PC-3 (cell line): ENCODE data around the gene CNOT6L. TPM values are rescaled to one million over a fixed set of nuclear protein-coding genes. Genes with fewer than 3 reads are reported as not detected.
"Not testable (repeated sequence)": the region's sequence is repeated elsewhere in the genome, so short reads cannot be mapped to it uniquely, and the experiment has no call there.

Experiments
- ATAC-seq: fragments of 200-7000 bp; cut with Tn5 transposase; 2 replicates; pipeline ENCODE4 v1.9.1; 2020; ENCODE audit warnings: mild to moderate bottlenecking, moderate library complexity
- Bru-seq: library from RNA; stranded (reverse); fragments of 400-500 nt; gene quantifications from one replicate; lab custom pipeline; 2021; lab: Mats Ljungman, UMichigan
- BruChase-seq, 2 experiments: library from RNA; stranded (reverse); fragments of 400-500 nt; gene quantifications; one replicate each; lab custom pipeline; 2021; lab: Mats Ljungman, UMichigan
- BruUV-seq: library from RNA; stranded (reverse); fragments of 400-500 nt; replicated peaks from 2 replicates; lab custom pipeline; 2021; lab: Mats Ljungman, UMichigan
- CTCF ChIA-PET: fragments of 300-600 bp; sonication (Branson Sonifier 250); formaldehyde crosslinking; loops from one replicate; lab custom pipeline; 2022; ENCODE audit warnings: antibody characterized with exemption; lab: Charles Lee
- POLR2A ChIA-PET: fragments of 300-600 bp; sonication (Branson Sonifier 250); formaldehyde crosslinking; loops from one replicate; lab custom pipeline; 2022; ENCODE audit warnings: antibody characterized with exemption; ENCODE audit not compliant: unreplicated experiment; lab: Charles Lee
- DNase-seq: peaks from one replicate; pipeline ENCODE4 v3.0.0-alpha.2; 2015
- H2AFZ ChIP-seq: fragments of 300-600 bp; sonication (generic); 2 replicates; pipeline ENCODE4 v1.6.0; 2016; ENCODE audit warnings: antibody characterized with exemption, low read length
- H3F3A ChIP-seq: fragments of 300-600 bp; sonication (generic); one replicate; pipeline ENCODE4 v1.6.0; 2017; ENCODE audit warnings: antibody characterized with exemption, low read length, control low read depth, mild to moderate bottlenecking; ENCODE audit not compliant: unreplicated experiment
- H3K27ac ChIP-seq: fragments of 300-600 bp; sonication (generic); 2 replicates; pipeline ENCODE4 v1.5.1; 2016; ENCODE audit warnings: mild to moderate bottlenecking, low read length
- H3K27me3 ChIP-seq: fragments of 300-600 bp; sonication (generic); 2 replicates; pipeline ENCODE4 v1.6.1; 2016; ENCODE audit warnings: low read length, mixed read lengths
- H3K36me3 ChIP-seq: fragments of 300-600 bp; sonication (generic); 2 replicates; pipeline ENCODE4 v1.6.1; 2016; ENCODE audit warnings: low read depth, mixed run types, low read length, mixed read lengths
- H3K4me1 ChIP-seq: fragments of 300-600 bp; sonication (generic); 2 replicates; pipeline ENCODE4 v1.5.1; 2016; ENCODE audit warnings: low read length; ENCODE audit not compliant: insufficient read depth
- H3K4me2 ChIP-seq: fragments of 300-600 bp; sonication (generic); 2 replicates; pipeline ENCODE4 v1.6.0; 2016; ENCODE audit warnings: low read length
- H3K4me3 ChIP-seq: fragments of 300-600 bp; sonication (generic); 2 replicates; pipeline ENCODE4 v1.5.1; 2016; ENCODE audit warnings: mild to moderate bottlenecking, low read length, mixed read lengths
- H3K79me2 ChIP-seq: fragments of 300-600 bp; sonication (generic); 2 replicates; pipeline ENCODE4 v1.6.1; 2017; ENCODE audit warnings: low read length, mixed read lengths
- H3K9ac ChIP-seq: fragments of 300-600 bp; sonication (generic); 2 replicates; pipeline ENCODE4 v1.6.0; 2016; ENCODE audit warnings: mild to moderate bottlenecking, low read length
- H3K9me2 ChIP-seq: fragments of 300-600 bp; sonication (generic); replicated peaks from 2 replicates; pipeline ENCODE4 v1.6.1; 2016; ENCODE audit warnings: mixed run types, low read length, mixed read lengths
- H3K9me3 ChIP-seq: fragments of 300-600 bp; sonication (generic); 2 replicates; pipeline ENCODE4 v1.6.1; 2016; ENCODE audit warnings: low read length, mixed read lengths
- H4K20me1 ChIP-seq: fragments of 300-600 bp; sonication (generic); 2 replicates; pipeline ENCODE4 v1.6.1; 2016; ENCODE audit warnings: low read length, mixed read lengths
- CTCF ChIP-seq: fragments of 300-600 bp; sonication (generic); conservative IDR thresholded peaks from 2 replicates; pipeline ENCODE4 v1.5.1; 2017; ENCODE audit warnings: antibody characterized with exemption, low read depth, mild to moderate bottlenecking, low read length
- EZH2 ChIP-seq: fragments of 300-600 bp; sonication (generic); IDR thresholded peaks from one replicate; pipeline ENCODE4 v1.6.1; 2017; ENCODE audit warnings: antibody characterized with exemption, mild to moderate bottlenecking, low read length; ENCODE audit not compliant: unreplicated experiment
- EZH2phosphoT487 ChIP-seq: fragments of 300-600 bp; sonication (generic); IDR thresholded peaks from 2 replicates; pipeline ENCODE4 v1.6.1; 2018; ENCODE audit warnings: mild to moderate bottlenecking, antibody characterized with exemption, low read length, borderline replicate concordance
- intact Hi-C: fragments of 100-400 bp; cut with micrococcal nuclease; formaldehyde crosslinking; loops from 2 replicates; pipeline ENCODE4 v1.9.0; 2023
- long read RNA-seq: library from polyadenylated mRNA; unstranded; transcript quantifications from one replicate; pipeline ENCODE4 v2.0.0, GENCODE V29; 2021; ENCODE audit not compliant: unreplicated experiment
- total RNA-seq: library from RNA; depleted of rRNA; stranded (reverse); fragments of >200 nt; gene quantifications from 2 replicates; pipeline ENCODE4 v1.2.3, GENCODE V29; 2014; rRNA removed

CNOT6L gene
- total RNA-seq (2.6 and 5.4 TPM in 2 replicates), Bru-seq, nascent RNA (percentile 71 among the genes with signal in this experiment), BruChase-seq, experiment 1, labeled RNA remaining after a 6-hour chase (percentile 59 among the genes with signal in this experiment), BruChase-seq, experiment 2, labeled RNA remaining after a 2-hour chase (percentile 64 among the genes with signal in this experiment)
- long read RNA-seq, full-length matches to known transcripts: 17 of 27 reads
- long read RNA-seq, partial matches to known transcripts: 2 of 27 reads
- long read RNA-seq, other reads (novel, unspliced or antisense): 8 of 27 reads

DNA sequence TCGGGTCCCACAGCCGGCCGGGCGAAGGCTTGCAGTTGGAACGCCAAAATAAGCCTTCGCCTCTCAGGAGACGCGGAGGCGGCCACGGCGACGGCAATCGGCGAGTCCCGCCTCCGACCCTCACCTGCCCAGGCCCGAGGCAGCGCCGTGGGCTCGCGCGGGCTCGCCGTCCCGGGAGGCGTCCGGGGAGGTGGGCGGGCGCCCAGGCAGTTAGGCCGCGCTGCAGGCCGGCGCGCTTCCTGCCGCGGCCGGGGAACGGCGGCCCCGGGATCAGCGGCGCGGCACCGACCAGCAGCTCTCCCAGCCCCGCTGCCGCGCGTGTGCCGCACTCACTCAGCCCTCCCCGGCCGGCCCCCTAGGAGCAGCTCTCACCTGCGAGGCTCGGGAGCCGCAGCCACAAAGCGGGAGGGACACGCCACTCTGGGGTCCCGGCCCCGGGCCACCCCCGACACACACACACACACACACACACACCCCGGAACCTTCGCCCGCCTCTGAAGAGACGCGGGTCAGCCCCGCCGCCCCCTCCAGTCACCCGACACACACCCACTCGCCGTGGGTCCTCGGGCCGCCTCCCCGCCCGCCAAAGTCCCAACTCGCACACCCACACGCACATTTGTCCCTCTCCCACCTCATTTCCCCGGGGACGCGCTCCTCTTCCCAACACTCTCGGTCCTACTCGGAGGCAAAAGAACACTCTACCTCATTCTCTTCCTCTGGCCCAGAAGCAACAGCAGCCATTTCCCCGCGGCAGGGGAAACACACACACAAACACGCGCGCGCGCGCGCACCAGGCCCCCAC, at the start of gene CNOT6L:
Gene CNOT6L, minus strand, starts transcription at position 767 of the 802 bp plus-strand sequence. Its CDS starts 60 bp downstream, at position 707.
- Histone ChIP-seq H3K36me3 (no peaks in the 10 kb centered on the region), H3K9me3 (no peaks in the 10 kb centered on the region), H3F3A (no peaks in the 10 kb centered on the region), H3K4me1 (peaks cover 12% of the 10 kb centered on the region), H3K27ac (peak within 1 kb of the TSS; percentile 64), H3K4me2 (peak within 1 kb of the TSS; percentile 99), H3K9ac (peak within 1 kb of the TSS; percentile 89), H3K79me2 (peaks cover 47% of the 10 kb centered on the region), H3K9me2 (no peaks in the 10 kb centered on the region), H3K27me3 (no peaks in the 10 kb centered on the region), H2AFZ (peak within 1 kb of the TSS; percentile 99), H3K4me3 (peak within 1 kb of the TSS; percentile 97), H4K20me1 (no peaks in the 10 kb centered on the region)
- intact Hi-C loops: no loop called here
- TF ChIP-seq EZH2phosphoT487 (no peak), CTCF (no peak), EZH2 (no peak)
- POLR2A ChIA-PET: no interaction called here
- BruUV-seq: no TSS peak
- CTCF ChIA-PET: no interaction called here
- ATAC-seq (peak; percentile 46), DNase-seq (peak; percentile 68)

GRCh38 chr4:77865259-77865658, 46.1 kb upstream of the CNOT6L start:
- peaks cover 65% of the 10 kb centered on the region for H3K79me2 ChIP-seq
- H3K27ac ChIP-seq: no peak overlapping the region
- ChIA-PET POLR2A (no interaction called here), CTCF (no interaction called here)
- H3K4me2 ChIP-seq: no peak overlapping the region
- DNase-seq: no peak
- no TSS peak for BruUV-seq
- no peak for ATAC-seq
- H3K4me1 ChIP-seq: peaks cover 16% of the 10 kb centered on the region; the same call in 1 of the 2 replicates
- H3F3A ChIP-seq: no peaks in the 10 kb centered on the region
- no peaks in the 10 kb centered on the region for H3K9me3 ChIP-seq
- no peaks in the 10 kb centered on the region; the same call in 1 of the 2 replicates for H3K36me3 ChIP-seq
- H3K27me3 ChIP-seq: no peaks in the 10 kb centered on the region
- H3K9me2 ChIP-seq: no peaks in the 10 kb centered on the region
- H3K9ac ChIP-seq: no peak overlapping the region
- TF ChIP-seq EZH2 (no peak), EZH2phosphoT487 (no peak), CTCF (no peak)
- no peaks in the 10 kb centered on the region for H4K20me1 ChIP-seq
- H2AFZ ChIP-seq: no peak overlapping the region
- intact Hi-C loops: no loop called here
- no peak overlapping the region for H3K4me3 ChIP-seq

DNA sequence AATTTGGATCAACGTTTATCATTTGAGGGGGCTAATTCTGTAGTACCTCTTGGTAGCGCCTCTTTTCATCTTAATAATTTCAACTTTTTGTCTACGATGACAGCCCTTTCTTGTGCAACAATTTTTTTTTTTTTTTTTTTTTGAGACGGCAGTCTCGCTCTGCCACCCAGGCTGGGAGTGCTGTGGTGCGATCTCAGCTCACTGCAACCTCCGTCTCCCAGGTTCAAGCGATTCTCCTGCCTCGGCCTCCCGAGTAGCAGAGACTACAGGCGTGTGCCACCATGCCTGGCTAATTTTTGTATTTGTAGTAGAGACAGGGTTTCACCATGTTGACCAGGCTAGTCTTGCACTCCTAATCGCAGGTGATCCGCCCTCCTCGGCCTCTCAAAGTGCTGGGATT, 44.2 kb upstream of the CNOT6L start:
- H3K36me3 ChIP-seq, H3F3A ChIP-seq, H3K9me2 ChIP-seq, BruUV-seq, POLR2A ChIA-PET, H4K20me1 ChIP-seq, CTCF ChIA-PET, H3K27me3 ChIP-seq, H3K9me3 ChIP-seq, DNase-seq: not testable (repeated sequence)
- intact Hi-C loops: loop anchor here (5.0 kb wide), 1 partner anchor 194 kb away; the partner anchor contains the start of gene FRAS1
- peak; percentile 11; the same call in 1 of the 2 replicates for ATAC-seq
- Histone ChIP-seq H3K4me2 (peak overlapping the region; percentile 95), H3K27ac (peak overlapping the region; percentile 83; the same call in 1 of the 2 replicates), H3K4me3 (peak overlapping the region; percentile 89), H3K9ac (peak overlapping the region; percentile 96), H3K79me2 (peaks cover 48% of the 10 kb centered on the region), H3K4me1 (peaks cover 16% of the 10 kb centered on the region; the same call in 1 of the 2 replicates), H2AFZ (peak overlapping the region; percentile 99)
